ENCODE results near the gene FNDC3A.

The FNDC3A gene

GRCh38 chr13:49098771-49099512 lies 123.2 kb downstream of the FNDC3A start:
- no peak overlapping the region for H3K4me3 ChIP-seq
- no peak for DNase-seq (ENCODE audit: low spot score)
- no peak for TF ChIP-seq CTCF (IDR thresholded peaks at IDR 0.05)
- H3K27ac ChIP-seq: no peak overlapping the region

DNA sequence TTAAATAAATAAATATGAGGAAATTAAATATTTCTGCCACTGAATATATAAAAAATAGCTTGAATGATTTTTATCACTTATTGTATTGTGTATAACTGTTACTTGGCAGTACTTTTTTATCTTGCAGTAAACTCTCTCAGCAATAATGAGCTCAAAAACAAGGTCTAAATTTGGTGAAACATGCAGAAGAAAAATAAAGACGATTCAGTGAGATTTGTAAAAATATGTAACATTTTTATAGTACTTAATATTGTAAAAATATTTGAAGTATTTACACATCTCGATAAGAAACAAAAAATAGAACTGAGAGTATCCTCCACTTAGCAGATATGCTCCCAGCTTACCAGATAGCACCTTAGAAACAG lies 123.8 kb downstream of the FNDC3A start:
- no peak for TF ChIP-seq CTCF (IDR thresholded peaks at IDR 0.05)
- DNase-seq (ENCODE audit: low spot score): no peak
- H3K27ac ChIP-seq: no peak overlapping the region

DNA sequence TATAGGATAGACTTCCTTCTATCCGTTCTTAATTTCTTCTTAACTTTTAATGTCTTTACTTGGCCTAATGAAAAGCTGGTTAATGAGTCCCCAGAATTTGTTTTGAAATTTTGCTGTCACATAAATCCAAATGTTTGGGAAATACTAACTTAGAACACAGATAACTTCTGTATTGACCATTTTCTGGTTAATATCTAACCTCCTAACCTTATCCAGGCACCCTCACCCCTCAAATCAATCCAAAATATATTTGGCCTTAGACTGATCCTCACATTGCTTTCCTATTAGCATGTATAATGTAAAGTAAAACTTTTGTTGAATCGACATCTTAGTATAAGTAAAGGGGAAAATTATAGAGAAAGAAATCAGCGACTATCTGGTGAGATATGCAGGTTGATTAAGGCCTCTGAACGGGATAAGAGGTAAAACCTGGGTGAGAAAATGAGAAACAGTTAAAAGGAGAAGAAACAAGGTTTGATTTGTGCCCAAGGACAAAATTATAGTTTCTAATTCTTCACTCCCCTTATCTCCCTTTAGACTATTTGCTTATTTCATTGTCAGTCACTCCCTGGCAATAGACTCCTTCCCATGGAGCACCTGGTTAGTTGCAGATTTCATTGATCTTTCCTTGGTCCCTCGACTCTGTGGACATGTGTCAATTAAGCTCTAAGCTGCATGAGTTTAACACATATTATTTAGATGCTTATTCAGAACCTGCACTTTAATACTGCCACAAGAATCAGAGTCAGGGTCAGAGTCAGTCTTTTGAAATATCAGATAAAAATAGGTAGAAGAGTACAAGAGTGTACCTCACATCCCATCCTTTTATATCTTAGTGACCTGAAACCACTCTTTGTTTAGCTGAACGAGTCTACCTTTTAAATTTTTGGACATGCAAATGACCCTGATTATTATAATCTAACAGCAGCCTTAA lies 125.2 kb downstream of the FNDC3A start:
- TF ChIP-seq CTCF (IDR thresholded peaks at IDR 0.05): no peak
- no peak overlapping the region for H3K27ac ChIP-seq
- no peak overlapping the region for H3K4me3 ChIP-seq
- no peak for DNase-seq (ENCODE audit: low spot score)

More for the DNA sequence above, 123.8 kb downstream of the FNDC3A start:
- H3K4me3 ChIP-seq: no peak overlapping the region

- no peak for DNase-seq (ENCODE audit: low spot score)
- no peak for TF ChIP-seq CTCF (IDR thresholded peaks at IDR 0.05)
- Histone ChIP-seq H3K4me3 (no peak overlapping the region), H3K27ac (no peak overlapping the region)
Observed at GRCh38 chr13:49108196-49108595, 132.5 kb downstream of the FNDC3A start.

DNA sequence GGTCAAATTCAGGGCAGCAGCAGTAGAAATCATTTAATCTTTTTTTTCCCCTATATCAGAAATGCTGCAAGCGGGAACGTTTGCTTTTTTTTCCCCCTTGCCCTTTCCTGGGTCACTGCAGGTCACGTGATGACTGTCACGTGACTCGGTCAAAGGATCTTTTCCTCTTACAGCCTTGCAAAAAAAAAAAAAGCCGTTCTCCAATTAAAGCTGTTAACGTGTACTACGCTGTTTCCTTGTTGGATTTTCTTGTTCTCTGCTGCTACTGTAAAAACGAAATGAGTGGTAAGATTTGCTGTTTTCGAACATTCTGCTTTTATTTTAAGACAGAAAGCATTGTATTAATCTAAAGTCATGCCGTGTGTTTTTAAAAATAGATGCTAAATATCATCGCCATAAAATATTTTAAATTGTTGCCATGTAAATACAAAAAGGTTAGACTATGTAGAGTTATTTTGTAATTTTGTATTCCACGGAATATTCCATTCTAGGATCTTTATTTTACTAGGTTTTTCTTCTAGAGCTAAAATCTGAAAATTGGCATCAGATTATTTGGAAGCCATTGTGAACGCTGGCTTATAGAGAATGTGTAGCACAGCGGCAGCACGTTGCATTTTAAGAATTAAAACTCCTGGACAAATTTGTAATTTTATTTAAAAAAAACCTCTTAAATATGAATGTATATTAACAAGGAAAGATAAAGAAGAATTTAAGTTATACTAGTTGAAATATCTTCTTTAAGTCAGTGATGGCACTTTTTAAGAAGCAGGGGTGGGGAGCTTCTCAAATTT lies 134.6 kb downstream of the FNDC3A start:
- peak; percentile 78 for DNase-seq (ENCODE audit: low spot score)
- Histone ChIP-seq H3K27ac (peak overlapping the region; percentile 12 to 46), H3K4me3 (peak overlapping the region; percentile 69)
- no peak for TF ChIP-seq CTCF (IDR thresholded peaks at IDR 0.05)

- no peak for DNase-seq (ENCODE audit: low spot score)
- H3K4me3 ChIP-seq: peak overlapping the region; percentile 69
- TF ChIP-seq CTCF (IDR thresholded peaks at IDR 0.05): no peak
- no peak overlapping the region for H3K27ac ChIP-seq
Observed at GRCh38 chr13:49110913-49111170, 135.1 kb downstream of the FNDC3A start.

Measured in coronary artery (tissue), 2 donors.